Adrenal gland (tissue), 12 donors: Measurements from ENCODE around the gene STARD3NL. TPM values are rescaled to one million over a fixed set of nuclear protein-coding genes. Genes with fewer than 3 reads are reported as not detected.

Experiments used
- DNase-seq, 7 donors: peaks; one replicate each; pipeline ENCODE4 v3.0.0-alpha.2; 2019 to 2020
- H3K27ac ChIP-seq, 5 donors: fragments of 200-600 bp; sonication (generic) in 4 of 5; 1 replicate in 3 of 5; 2 replicates in 2 of 5; pipeline versions ENCODE4 v1.5.1 to v1.8.0; 2016 to 2020; ENCODE audit warnings: mild to moderate bottlenecking in 1 of 5
- H3K27me3 ChIP-seq: fragments of 200-600 bp; 2 replicates; pipeline ENCODE4 v1.8.0; 2021
- H3K36me3 ChIP-seq, 2 donors: fragments of 200-600 bp; replicated peaks in 1 of 2; 1 replicate in 1 of 2; 2 replicates in 1 of 2; pipeline versions ENCODE4 v1.5.1 to v1.8.0; 2018 to 2022
- H3K4me1 ChIP-seq, 2 donors: fragments of 200-600 bp; replicated peaks in 1 of 2; 1 replicate in 1 of 2; 2 replicates in 1 of 2; pipeline versions ENCODE4 v1.5.1 to v1.8.0; 2018 to 2021
- H3K4me3 ChIP-seq, 4 donors: fragments of 200-600 bp; sonication (generic) in 3 of 4; one replicate each; pipeline ENCODE4 v1.5.1; 2016 to 2018
- H3K9me3 ChIP-seq, 3 donors: fragments of 200-600 bp; sonication (generic) in 1 of 3; replicated peaks in 1 of 3; 1 replicate in 2 of 3; 2 replicates in 1 of 3; pipeline versions ENCODE4 v1.5.1 to v1.8.0; 2016 to 2021
- POLR2A ChIP-seq, 2 donors: fragments of 450-650 bp; IDR thresholded peaks; one replicate each; pipeline ENCODE4 v1.6.1; 2017; ENCODE audit warnings: antibody characterized with exemption in 2 of 2, mild to moderate bottlenecking in 2 of 2, moderate library complexity in 1 of 2
- WGBS, 4 donors: extraction: QIAGEN DNeasy Blood & Tissue Kit in 2 of 4; methylation state at CpG; one replicate each; pipeline versions ENCODE4 v1.1.5 to v1.1.7; 2013 to 2017; 5-methylcytosine and 5-hydroxymethylcytosine counted together
- intact Hi-C, 2 donors: fragments of 100-400 bp; cut with DNase I; formaldehyde crosslinking; loops; one replicate each; pipeline versions ENCODE4 v1.14.1 to v1.15.0; 2022 to 2023
- polyA plus RNA-seq, 3 donors: library from polyadenylated mRNA; stranded (reverse); fragments of 200-250 nt in 2 of 3; fragments of 350-450 nt in 1 of 3; fragmentation: Illumina TruSeq in 1 of 3; extraction: RNeasy Lipid Tissue Mini Kit (QIAGEN cat#74804) in 1 of 3; gene quantifications; one replicate each; pipeline ENCODE4 v1.2.3, GENCODE V29; 2013 to 2014
- total RNA-seq, 9 donors: library from RNA; depleted of rRNA in 4 of 9; stranded (reverse); fragments of >200 nt in 4 of 9; fragments of 120-200 nt in 1 of 9; fragmentation: NEBNext Ultra II Directional in 1 of 9; extraction: Animal tissue kit (Norgen Biotek cat#: 25700) in 1 of 9; gene quantifications; one replicate each; pipeline versions ENCODE4 v1.1.0 to v1.2.4, GENCODE V29; 2013 to 2023
- TF ChIP-seq, protein P1 (sequence below), 6 experiments: fragments of 450-650 bp in 4 of 6; fragments of 200-600 bp in 2 of 6; sonication (generic) in 1 of 6; IDR thresholded peaks; 1 replicate in 5 of 6; 2 replicates in 1 of 6; pipeline versions ENCODE4 v1.5.1 to v1.8.0; 2016 to 2021; ENCODE audit warnings: antibody characterized with exemption in 6 of 6, mild to moderate bottlenecking in 2 of 6, moderate library complexity in 1 of 6
- donor health status: healthy with polysubstance abuse.
- donor health status: Bipolar disorder and iron deficiency.
- donor health status: DM: yes; HTN: yes; CAD: no.
- donor health status: DM: no; HTN: no; CAD: no.
- donor health status: DM: no; HTN: no; CAD: no.
- donor health status: DM: yes; HTN: yes; CAD: no.

STARD3NL gene
- total and polyA plus RNA-seq, 12 donors = 13.9 to 61.6 (median 27.6) TPM

DNA sequence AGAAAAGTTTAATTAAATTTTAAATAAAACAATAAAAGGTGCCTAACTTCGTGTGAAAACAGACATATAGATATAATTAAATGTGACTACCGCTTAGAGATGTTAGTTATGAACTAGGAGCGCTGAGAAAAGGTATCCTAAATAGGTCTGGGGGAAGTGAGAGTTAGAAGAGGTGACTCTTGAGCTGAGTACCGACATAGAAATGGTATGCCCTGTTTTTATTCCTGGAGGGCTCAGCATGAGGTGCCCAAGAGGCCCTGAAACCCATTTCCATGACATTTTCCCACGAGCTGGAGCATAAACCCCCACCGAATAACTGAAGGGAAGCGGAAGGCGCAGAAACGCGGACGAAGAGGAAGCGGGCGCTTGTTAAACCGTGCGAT, 433 bp upstream of the STARD3NL start:
- peaks cover 0 to 19% of the 10 kb centered on the region in 2 donors for H3K4me1 ChIP-seq
- H3K4me3 ChIP-seq = peak overlapping the region in 3 of 4 donors; percentile 19 to 89 (median 65)
- DNase-seq = no peak
- H3K27me3 ChIP-seq = no peaks in the 10 kb centered on the region
- H3K36me3 ChIP-seq = no peaks in the 10 kb centered on the region
- intact Hi-C loops = no loop called here
- WGBS, 4 donors = 2 to 5% (median 3%) methylated on average over 15 of the region's 15 CpGs
- no peaks in the 10 kb centered on the region for H3K9me3 ChIP-seq
- peak overlapping the region; percentile 57 to 93 (median 87) for H3K27ac ChIP-seq
- TF ChIP-seq, protein P1, sequence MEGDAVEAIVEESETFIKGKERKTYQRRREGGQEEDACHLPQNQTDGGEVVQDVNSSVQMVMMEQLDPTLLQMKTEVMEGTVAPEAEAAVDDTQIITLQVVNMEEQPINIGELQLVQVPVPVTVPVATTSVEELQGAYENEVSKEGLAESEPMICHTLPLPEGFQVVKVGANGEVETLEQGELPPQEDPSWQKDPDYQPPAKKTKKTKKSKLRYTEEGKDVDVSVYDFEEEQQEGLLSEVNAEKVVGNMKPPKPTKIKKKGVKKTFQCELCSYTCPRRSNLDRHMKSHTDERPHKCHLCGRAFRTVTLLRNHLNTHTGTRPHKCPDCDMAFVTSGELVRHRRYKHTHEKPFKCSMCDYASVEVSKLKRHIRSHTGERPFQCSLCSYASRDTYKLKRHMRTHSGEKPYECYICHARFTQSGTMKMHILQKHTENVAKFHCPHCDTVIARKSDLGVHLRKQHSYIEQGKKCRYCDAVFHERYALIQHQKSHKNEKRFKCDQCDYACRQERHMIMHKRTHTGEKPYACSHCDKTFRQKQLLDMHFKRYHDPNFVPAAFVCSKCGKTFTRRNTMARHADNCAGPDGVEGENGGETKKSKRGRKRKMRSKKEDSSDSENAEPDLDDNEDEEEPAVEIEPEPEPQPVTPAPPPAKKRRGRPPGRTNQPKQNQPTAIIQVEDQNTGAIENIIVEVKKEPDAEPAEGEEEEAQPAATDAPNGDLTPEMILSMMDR (IDR thresholded peaks at IDR 0.05) = no peak
- no peak for TF ChIP-seq POLR2A (IDR thresholded peaks at IDR 0.05)

- H3K27ac ChIP-seq = peak overlapping the region; percentile 56 to 93 (median 87)
- H3K4me1 ChIP-seq = peaks cover 0 to 19% of the 10 kb centered on the region in 2 donors
- 10 to 16% (median 11%) methylated on average over 11 to 15 of the region's 15 CpGs for WGBS, 4 donors
- no peaks in the 10 kb centered on the region for H3K9me3 ChIP-seq
- TF ChIP-seq, protein P1 (IDR thresholded peaks at IDR 0.05) = peak in 2 of 6 experiments; percentile 16 to 27
- no peak for TF ChIP-seq POLR2A (IDR thresholded peaks at IDR 0.05)
- intact Hi-C loops = no loop called here
- no peak for DNase-seq
- peak overlapping the region; percentile 49 to 89 (median 75) for H3K4me3 ChIP-seq
- no peaks in the 10 kb centered on the region for H3K27me3 ChIP-seq
- H3K36me3 ChIP-seq = no peaks in the 10 kb centered on the region
Measured at GRCh38 chr7:38178695-38179344, 775 bp downstream of the STARD3NL start.

DNA sequence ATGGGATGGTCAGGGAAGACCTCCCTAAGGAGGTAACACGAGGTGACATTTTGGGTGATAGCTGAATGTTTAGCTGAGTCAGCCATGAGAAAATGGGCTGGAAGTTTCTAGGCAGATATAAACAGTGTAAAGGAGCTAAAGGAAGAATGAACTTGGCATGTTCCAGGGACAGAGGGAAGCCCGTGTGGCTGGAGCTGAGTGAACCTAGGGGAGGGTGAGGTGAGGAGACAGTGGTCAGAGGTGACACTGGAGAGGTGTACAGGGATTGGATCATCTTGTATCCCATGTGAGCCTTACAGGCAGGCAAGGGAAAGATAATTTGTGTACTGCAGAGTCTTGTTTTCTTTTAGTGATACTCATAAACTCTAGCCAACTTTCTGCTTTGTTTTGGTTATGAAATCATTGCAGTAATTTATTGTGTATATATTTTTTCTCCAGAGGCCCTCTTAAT, 1.8 kb downstream of the STARD3NL start:
- TF ChIP-seq POLR2A (IDR thresholded peaks at IDR 0.05) = no peak
- TF ChIP-seq, protein P1 (IDR thresholded peaks at IDR 0.05) = no peak
- H3K4me1 ChIP-seq = peaks cover 0 to 19% of the 10 kb centered on the region in 2 donors
- H3K36me3 ChIP-seq = no peaks in the 10 kb centered on the region
- intact Hi-C loops = no loop called here
- DNase-seq = peak in 4 of 7 donors; percentile 8 to 25 (median 20)
- H3K27ac ChIP-seq = peak overlapping the region in 3 of 5 donors; percentile 87 to 93 (median 90)
- H3K27me3 ChIP-seq = no peaks in the 10 kb centered on the region
- H3K4me3 ChIP-seq = no peak overlapping the region
- H3K9me3 ChIP-seq = no peaks in the 10 kb centered on the region
- 11 to 20% (median 15%) methylated on average over 2 of the region's 2 CpGs for WGBS, 4 donors

GRCh38 chr7:38181111-38181510, 3.1 kb downstream of the STARD3NL start:
- WGBS, 4 donors = 67 to 84% (median 78%) methylated on average over 1 of the region's 1 CpG
- TF ChIP-seq, protein P1 (IDR thresholded peaks at IDR 0.05) = no peak
- no peak for TF ChIP-seq POLR2A (IDR thresholded peaks at IDR 0.05)
- Histone ChIP-seq H3K4me3 (no peak overlapping the region), H3K4me1 (peaks cover 0 to 30% of the 10 kb centered on the region in 2 donors), H3K9me3 (no peaks in the 10 kb centered on the region), H3K36me3 (no peaks in the 10 kb centered on the region), H3K27ac (no peak overlapping the region), H3K27me3 (no peaks in the 10 kb centered on the region)
- intact Hi-C loops = no loop called here
- no peak for DNase-seq
